GM19238 (cell line): ENCODE data around the gene ANP32D.
"Not testable (repeated sequence)": the region's sequence is repeated elsewhere in the genome, so short reads cannot be mapped to it uniquely, and the experiment has no call there.

Experiments used
- DNase-seq: peaks from one replicate; pipeline ENCODE4 v3.0.0; 2011; ENCODE audit warnings: low spot score; ENCODE audit not compliant: insufficient read length

ANP32D gene

DNA sequence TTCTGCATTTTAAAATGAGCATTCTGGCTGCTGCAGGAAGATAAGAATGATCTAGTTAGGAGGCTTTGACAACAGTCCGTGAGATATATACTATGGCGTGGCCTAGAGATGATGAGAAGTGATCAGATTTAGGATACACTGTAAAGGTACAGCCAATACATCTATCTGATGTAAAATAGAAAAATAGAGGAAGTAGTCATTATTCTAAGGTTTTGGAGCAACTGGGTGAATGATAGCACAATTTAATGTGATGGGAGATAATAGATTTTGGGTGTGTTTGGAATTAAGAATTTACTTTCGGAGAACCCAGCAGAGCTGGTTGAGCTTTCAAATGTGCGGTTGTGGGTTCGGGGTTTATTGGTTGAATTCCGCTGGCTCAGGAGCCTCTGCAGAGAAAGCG lies at the start of gene ANP32D:
ANP32D (plus strand) TSS at position 301 of the 400 bp plus-strand sequence. CDS start 106 bp downstream, outside the sequence.
- DNase-seq, result no peak

- DNase-seq, result no peak
These were observed 49.2 kb upstream of the ANP32D start for GRCh38 chr12:48423171-48423570.

GRCh38 chr12:48424644-48425043 lies 47.7 kb upstream of the ANP32D start:
- no peak for DNase-seq

GRCh38 chr12:48434016-48434415 lies 38.3 kb upstream of the ANP32D start:
- DNase-seq, result not testable (repeated sequence)

DNA sequence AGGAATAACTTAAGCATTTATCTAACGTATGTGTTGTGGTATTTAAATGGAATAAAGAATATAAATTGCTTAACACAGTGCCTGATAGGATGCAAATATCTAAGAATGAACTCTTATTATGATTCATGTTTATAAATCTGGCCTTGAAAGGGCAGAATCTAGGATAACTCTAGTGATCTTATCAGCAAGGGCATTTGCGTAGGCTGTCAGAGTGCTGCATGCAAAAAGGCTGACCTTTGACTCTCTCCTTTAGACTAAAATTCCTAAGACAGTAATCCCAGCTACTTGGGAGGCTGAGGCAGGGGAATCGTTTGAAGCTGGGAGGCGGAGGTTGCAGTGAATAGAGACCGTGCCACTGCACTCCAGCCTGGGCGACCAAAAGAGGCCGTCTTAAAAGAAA lies 31.3 kb upstream of the ANP32D start:
- no peak for DNase-seq

GRCh38 chr12:48442179-48442847 lies 30.0 kb upstream of the ANP32D start:
- DNase-seq, result no peak

DNA sequence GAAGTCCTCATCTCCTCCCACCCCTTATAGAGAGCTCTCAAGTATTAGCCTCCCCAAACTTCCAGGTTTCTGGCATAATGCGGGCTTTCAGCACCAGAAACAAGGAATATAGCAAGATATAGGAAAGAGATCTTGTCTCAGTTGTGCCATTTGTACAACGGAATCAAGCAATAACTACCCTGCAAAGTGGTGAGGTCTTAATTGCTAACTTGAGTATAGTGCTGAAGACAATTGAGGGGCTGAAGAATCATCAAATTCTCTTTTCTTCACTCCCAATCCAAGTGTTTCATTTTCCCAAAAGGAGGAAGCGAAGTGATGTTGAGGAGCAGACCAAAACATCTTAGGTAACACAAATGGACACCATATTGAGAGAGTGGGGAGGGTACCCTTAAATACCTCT lies 26.8 kb upstream of the ANP32D start:
- no peak for DNase-seq

DNA sequence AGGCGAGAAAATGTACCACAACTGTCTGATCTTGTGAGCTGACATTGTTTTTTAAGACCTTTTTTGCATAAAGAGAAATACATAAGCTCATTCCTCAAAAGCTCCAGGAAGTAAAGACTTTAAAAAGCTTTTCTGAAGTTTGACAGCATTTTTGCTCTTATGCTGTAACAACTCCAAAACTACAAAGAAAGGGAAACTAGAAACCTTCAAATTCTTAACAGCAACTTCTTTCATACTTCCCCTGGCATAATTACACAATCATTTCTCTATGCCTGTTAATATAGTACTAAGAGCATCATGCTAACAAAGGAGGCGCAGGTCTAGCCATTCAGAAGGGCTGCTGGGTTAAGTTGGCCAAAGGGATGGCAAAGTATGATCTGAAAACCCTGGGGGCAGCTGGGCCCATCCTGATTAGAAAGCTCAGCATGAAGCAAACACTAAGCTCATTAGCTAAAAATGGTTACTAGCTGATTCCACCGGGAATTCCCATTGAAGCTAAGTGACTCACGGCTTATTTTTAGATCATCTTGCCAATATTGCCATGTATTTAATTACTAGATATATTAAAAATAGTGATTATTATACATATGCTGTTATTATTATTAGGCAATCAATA lies 26.1 kb upstream of the ANP32D start:
- DNase-seq, result no peak

- DNase-seq, result no peak
These were observed 24.6 kb upstream of the ANP32D start for GRCh38 chr12:48447755-48448154.

DNA sequence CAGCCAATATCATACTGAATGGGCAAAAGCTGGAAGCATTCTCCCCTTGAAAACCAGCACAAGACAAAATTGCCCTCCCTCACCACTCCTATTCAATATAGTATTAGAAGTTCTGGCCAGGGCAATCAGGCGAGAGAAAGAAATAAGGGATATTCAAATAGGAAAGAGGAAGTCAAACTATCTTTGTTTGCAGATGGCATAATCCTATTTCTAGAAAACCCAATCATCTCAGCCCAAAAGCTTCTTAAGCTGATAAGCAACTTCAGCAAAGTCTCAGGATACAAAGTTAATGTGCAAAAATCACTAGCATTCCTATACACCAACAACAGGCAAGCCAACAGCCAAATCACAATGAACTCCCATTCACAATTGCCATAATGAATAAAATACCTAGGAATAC lies 21.0 kb upstream of the ANP32D start:
- DNase-seq, result no peak

DNA sequence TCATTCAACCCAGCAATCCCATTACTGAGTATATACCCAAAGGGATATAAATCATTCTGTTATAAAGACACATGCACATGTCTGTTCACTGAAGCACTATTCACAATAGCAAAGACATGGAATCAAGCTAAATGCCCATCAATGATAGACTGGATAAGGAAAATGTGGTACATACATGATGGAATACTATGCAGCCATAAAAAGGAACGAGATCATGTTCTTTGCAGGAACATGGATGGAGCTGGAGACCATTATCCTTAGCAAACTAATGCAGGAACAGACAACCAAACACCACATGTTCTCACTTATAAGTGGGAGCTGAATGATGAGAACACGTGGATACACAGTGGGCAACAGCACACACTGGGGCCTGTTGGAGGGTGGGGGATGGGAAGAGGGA lies 19.4 kb upstream of the ANP32D start:
- not testable (repeated sequence) for DNase-seq

DNA sequence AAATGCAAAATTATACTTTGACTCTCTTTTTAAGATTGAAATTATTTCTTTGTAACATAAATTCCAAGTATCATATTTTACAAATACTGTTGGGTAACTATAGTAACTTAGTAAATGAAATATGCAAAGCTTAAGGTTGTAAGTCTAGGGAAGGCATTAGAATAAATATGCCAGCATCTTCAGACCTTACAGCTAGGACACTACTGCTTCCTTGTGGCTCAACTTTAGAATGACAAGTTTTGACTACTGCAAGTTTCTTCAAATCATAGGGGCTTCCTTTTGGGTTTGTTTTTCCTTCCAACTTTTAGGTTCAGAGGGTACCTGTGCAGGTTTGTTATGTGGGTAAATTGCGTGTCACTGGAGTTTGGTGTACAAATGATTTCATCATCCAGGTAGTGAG lies 17.7 kb upstream of the ANP32D start:
- DNase-seq, result no peak

- DNase-seq, result no peak
These were observed 17.2 kb upstream of the ANP32D start for GRCh38 chr12:48455116-48455515.

GRCh38 chr12:48459259-48459658 lies 13.1 kb upstream of the ANP32D start:
- DNase-seq, result no peak

DNA sequence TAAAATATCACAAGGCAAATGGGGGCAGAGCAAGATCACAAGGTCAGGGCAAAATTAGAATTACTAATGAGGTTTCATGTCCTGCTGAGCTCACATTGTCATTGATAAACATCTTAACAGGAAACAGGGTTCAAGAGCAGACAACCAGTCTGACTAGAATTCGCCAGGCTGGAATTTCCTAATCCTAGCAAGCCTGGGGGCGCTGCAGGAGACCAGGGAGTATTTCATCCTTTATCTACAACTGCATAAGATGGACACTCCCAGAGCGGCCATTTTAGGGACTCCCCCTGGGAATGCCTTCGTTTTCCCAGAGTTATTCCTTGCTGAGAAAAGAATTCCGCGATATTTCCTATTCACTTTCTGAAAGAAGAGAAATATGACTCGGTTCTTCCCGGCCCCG lies 3.3 kb upstream of the ANP32D start:
- DNase-seq, result not testable (repeated sequence)

GRCh38 chr12:48473061-48473460 lies 702 bp downstream of the ANP32D start:
- no peak for DNase-seq

DNA sequence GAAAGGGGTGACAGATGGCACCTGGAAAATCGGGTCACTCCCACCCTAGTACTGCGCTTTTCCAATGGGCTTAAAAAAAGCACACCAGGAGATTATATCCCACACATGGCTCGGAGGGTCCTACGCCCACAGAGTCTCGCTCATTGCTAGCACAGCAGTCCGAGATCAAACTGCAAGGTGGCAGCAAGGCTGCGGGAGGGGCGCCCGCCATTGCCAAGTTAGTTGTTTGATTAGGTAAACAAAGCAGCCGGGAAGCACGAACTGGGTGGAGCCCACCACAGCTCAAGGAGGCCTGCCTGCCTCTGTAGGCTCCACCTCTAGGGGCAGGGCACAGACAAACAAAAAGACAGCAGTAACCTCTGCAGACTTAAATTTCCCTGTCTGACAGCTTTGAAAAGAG lies 2.1 kb downstream of the ANP32D start:
- not testable (repeated sequence) for DNase-seq

DNA sequence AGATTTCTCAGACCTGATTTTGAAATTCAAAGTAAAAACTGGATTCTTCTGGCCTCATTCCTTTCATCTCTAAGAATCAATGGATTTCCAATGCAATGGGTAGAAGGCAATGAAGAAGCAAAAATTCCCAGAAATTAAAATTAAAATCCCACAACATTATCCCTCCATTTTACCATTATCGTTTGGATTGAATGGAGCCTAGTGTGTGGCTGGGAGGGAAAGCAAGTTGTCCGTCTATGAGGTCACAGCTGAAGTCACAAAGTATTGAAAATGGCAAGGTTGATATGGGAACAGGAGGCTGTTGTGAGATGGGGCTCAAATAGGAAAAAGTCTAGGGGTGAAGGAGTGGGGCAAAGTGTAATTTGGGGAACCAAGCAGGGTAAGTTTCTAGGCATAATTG lies 9.8 kb downstream of the ANP32D start, which contains the start of gene C12orf54:
C12orf54 (plus strand) TSS at position 301 of the 400 bp plus-strand sequence. CDS start 799 bp downstream, outside the sequence.
- DNase-seq, result no peak

DNA sequence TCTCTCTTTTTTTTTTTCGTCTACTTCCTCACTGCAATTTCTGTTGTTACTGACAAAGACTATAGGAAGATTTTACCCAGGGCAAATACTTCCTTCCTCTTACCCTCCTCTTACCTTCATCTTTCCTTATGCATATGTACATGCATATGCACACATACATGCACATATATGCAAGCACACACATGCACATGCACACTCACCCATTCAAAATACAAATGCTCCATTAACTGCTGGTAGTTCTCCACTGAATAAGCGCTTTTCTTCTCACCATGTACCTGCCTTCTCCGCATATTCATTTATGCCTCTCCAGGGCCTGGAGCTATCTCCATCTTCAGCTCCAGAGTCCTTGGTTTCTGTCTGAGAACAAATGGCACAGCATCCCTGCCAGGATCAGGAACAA lies 10.6 kb downstream of the ANP32D start:
- DNase-seq, result no peak

- DNase-seq, result no peak
These were observed 13.9 kb downstream of the ANP32D start for GRCh38 chr12:48486261-48486660.

DNA sequence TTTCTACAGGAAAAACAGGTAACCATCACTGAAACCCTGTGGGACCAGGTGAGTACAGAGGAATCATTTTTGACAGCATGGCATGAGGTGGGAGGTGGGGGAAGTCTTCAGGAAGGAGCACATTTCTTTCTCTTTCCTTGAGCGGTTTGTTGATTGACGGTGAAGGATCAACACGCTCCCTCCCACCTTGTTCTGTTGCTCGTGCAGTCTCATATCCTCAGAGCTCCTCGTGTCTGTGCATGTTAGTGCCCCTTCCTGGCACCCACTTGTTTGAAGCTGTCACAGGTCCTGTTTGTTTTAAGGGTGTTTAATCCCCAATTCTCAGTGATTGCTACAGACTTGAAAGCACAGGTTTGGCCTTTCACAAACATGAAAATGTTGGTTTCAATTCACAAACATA lies 14.3 kb downstream of the ANP32D start:
- DNase-seq, result no peak

DNA sequence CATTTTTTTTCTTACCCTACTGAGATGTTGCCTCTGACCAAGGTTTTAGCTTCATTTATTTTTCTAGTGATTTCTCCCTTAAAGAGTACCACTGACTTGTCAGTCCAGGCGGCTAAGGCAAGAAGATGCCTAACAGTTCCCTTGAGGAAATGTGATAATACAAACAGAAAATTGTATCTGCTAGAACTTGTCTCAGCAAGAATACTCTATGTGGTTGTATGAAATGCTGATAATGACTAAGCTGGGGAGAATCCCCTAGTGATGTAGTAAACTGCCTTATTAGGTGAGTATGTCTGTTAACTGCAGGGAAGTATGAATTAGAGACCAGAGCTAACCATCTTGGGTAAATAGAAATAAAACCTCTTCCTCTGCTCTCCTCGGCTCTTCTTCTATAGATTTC lies 16.7 kb downstream of the ANP32D start:
- DNase-seq, result peak; percentile 8

DNA sequence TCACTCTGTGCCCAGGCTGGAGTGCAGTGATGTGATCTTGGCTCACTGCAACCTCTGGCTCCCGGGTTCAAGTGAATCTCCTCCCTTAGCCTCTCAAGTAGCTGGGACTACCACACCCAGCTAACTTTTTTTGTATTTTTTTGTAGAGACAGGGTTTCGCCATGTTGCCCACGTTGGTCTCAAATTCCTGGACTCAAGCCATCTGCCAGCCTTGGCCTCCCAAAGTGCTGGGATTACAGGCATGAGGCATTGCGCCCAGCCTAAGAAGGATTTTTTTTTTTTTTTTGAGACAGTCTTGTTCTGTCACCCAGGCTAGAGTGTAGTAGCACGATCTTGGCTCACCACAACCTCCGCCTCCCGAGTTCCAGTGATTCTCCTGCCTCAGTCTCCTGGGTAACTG lies 17.1 kb downstream of the ANP32D start:
- DNase-seq, result not testable (repeated sequence)
